Common myeloid progenitor, CD34-positive (primary cell): ENCODE results near the gene CHD5.

Experiments used
- CTCF ChIA-PET: fragments of 350-600 bp; sonication (Branson Sonifier 250); formaldehyde crosslinking; loops from one replicate; lab custom pipeline; 2021; ENCODE audit warnings: antibody characterized with exemption; lab: Charles Lee
- POLR2A ChIA-PET: fragments of 350-600 bp; sonication (Branson Sonifier 250); formaldehyde crosslinking; loops from one replicate; lab custom pipeline; 2021; ENCODE audit warnings: antibody characterized with exemption; lab: Charles Lee
- DNase-seq, 3 donors: peaks; one replicate each; pipeline versions ENCODE4 v3.0.0 to v3.0.0-alpha.2; 2013
- H3K27ac ChIP-seq, 2 experiments: 1 replicate in 1 of 2; 2 replicates in 1 of 2; pipeline ENCODE4 v1.7.0; 2013; ENCODE audit warnings: inconsistent platforms in 2 of 2, low read length in 2 of 2, mild to moderate bottlenecking in 2 of 2, low read depth in 1 of 2, moderate library complexity in 1 of 2; ENCODE audit not compliant: severe bottlenecking in 2 of 2, insufficient read depth in 1 of 2, poor library complexity in 1 of 2
- H3K27me3 ChIP-seq, 5 experiments: replicated peaks in 2 of 5; 1 replicate in 3 of 5; 2 replicates in 2 of 5; pipeline versions ENCODE4 v1.6.1 to v1.7.0; 2013; ENCODE audit warnings: low read length in 4 of 5, mild to moderate bottlenecking in 2 of 5, moderate library complexity in 2 of 5, inconsistent platforms in 1 of 5; ENCODE audit not compliant: insufficient read depth in 5 of 5, control insufficient read depth in 4 of 5
- H3K36me3 ChIP-seq, 4 experiments: 1 replicate in 2 of 4; 2 replicates in 2 of 4; pipeline versions ENCODE4 v1.6.1 to v1.7.0; 2013; ENCODE audit warnings: low read length in 3 of 4, control low read depth in 1 of 4, mild to moderate bottlenecking in 1 of 4; ENCODE audit not compliant: control insufficient read depth in 4 of 4, insufficient read depth in 4 of 4
- H3K4me1 ChIP-seq, 4 experiments: 1 replicate in 3 of 4; 2 replicates in 1 of 4; pipeline versions ENCODE4 v1.6.1 to v1.7.1; 2013; ENCODE audit warnings: low read length in 3 of 4, mild to moderate bottlenecking in 3 of 4, control low read depth in 1 of 4, inconsistent platforms in 1 of 4, moderate library complexity in 1 of 4; ENCODE audit not compliant: control insufficient read depth in 4 of 4, insufficient read depth in 4 of 4; ENCODE audit errors: control extremely low read depth in 1 of 4
- H3K4me3 ChIP-seq, 7 experiments: 1 replicate in 4 of 7; 2 replicates in 3 of 7; pipeline versions ENCODE4 v1.5.1 to v1.7.0; 2013; ENCODE audit warnings: mild to moderate bottlenecking in 7 of 7, low read length in 6 of 7, moderate library complexity in 6 of 7, inconsistent platforms in 2 of 7, low read depth in 2 of 7, control low read depth in 1 of 7; ENCODE audit not compliant: insufficient read depth in 4 of 7, control insufficient read depth in 1 of 7; ENCODE audit errors: extremely low read depth in 1 of 7
- H3K9me3 ChIP-seq, 5 experiments: 1 replicate in 4 of 5; 2 replicates in 1 of 5; pipeline versions ENCODE4 v1.6.1 to v1.7.1; 2013; ENCODE audit warnings: low read length in 4 of 5, mild to moderate bottlenecking in 2 of 5, inconsistent platforms in 1 of 5, low read depth in 1 of 5, moderate library complexity in 1 of 5; ENCODE audit not compliant: control insufficient read depth in 4 of 5, insufficient read depth in 2 of 5; ENCODE audit errors: control extremely low read depth in 1 of 5
- WGBS: methylation state at CpG from one replicate; pipeline ENCODE4 v1.1.5; 2013; ENCODE audit not compliant: insufficient coverage; 5-methylcytosine and 5-hydroxymethylcytosine counted together

Gene CHD5

GRCh38 chr1:6103854-6104530 lies 76.1 kb downstream of the CHD5 start:
- ChIA-PET CTCF (interaction anchor here (1.7 kb wide), 1 partner anchor 80 kb away, joined by 3 read pairs; no protein-coding TSS in a partner anchor), POLR2A (no interaction called here)
- Histone ChIP-seq H3K4me3 (no peak overlapping the region), H3K27me3 (peaks cover 0 to 7% (median 3%) of the 10 kb centered on the region in 5 experiments), H3K27ac (no peak overlapping the region), H3K9me3 (no peaks in the 10 kb centered on the region), H3K36me3 (peaks cover 0 to 8% (median 3%) of the 10 kb centered on the region in 4 experiments), H3K4me1 (peaks cover 0 to 12% (median 4%) of the 10 kb centered on the region in 4 experiments)
- 85% methylated on average over 11 of the region's 13 CpGs for WGBS
- no peak for DNase-seq

DNA sequence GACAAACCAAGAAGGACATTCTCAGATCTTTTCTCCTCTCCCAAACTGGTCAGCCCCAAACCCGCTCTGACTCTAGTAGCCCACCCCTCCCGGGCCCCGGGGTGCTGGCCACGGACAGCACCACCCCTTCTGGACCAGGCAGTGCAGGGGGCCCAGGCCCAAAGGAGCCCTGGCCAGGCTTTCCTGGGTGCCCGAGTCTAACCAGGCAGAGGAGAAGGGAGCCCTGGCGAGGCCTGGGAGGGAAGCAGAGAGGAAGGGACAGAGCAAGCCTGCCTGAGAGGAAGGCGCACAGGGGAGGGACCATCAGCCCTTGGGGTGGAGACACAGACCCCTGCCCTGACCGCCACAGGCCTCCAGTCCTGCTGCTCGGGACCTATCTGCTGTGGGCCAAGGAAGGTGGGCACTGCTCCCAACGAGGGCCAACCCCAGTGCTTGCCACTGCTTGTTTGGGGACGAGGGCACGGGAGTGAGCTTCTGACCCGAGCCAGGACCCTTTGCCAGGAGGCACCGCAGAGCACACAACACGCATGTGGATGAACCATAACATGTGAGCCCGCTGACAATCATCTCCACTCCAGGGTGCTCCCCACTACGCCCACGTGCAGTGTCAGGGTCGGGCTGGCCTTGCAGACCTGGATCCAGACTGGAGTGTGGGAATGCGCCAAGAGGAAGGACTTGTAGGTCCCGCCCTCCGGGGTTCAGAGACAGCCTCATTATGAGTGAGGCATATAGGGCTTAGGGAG lies 76.8 kb downstream of the CHD5 start:
- H3K27me3 ChIP-seq = peaks cover 0 to 7% (median 3%) of the 10 kb centered on the region in 5 experiments
- no peaks in the 10 kb centered on the region for H3K9me3 ChIP-seq
- H3K36me3 ChIP-seq = peaks cover 0 to 14% (median 9%) of the 10 kb centered on the region in 4 experiments
- no peak overlapping the region for H3K27ac ChIP-seq
- WGBS = 84% methylated on average over 19 of the region's 22 CpGs
- H3K4me1 ChIP-seq = peaks cover 0 to 12% (median 4%) of the 10 kb centered on the region in 4 experiments
- no peak for DNase-seq
- ChIA-PET POLR2A (no interaction called here), CTCF (interaction anchor here (1.7 kb wide), 1 partner anchor 81 kb away, joined by 3 read pairs; no protein-coding TSS in a partner anchor)
- no peak overlapping the region for H3K4me3 ChIP-seq

DNA sequence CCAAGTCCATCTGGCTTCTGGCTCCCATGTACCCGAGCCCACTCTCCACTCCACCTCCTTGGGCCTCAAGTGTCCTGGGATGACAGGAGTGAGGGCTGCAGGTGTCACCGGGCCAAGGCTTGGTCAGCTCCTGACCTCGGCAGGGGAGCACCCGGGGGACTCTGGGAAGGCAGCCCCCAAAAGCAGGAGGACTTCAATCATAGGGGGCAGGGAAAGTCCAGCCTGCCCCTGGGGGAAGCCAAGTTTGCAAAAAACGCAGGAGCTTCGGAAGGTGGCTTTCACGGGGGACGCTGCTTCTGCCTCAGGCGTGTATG lies 77.6 kb downstream of the CHD5 start:
- WGBS = 81% methylated on average over 8 of the region's 9 CpGs
- ChIA-PET POLR2A (no interaction called here), CTCF (no interaction called here)
- Histone ChIP-seq H3K27ac (no peak overlapping the region), H3K27me3 (peaks cover 0 to 7% (median 3%) of the 10 kb centered on the region in 5 experiments), H3K9me3 (no peaks in the 10 kb centered on the region), H3K36me3 (peaks cover 0 to 22% (median 14%) of the 10 kb centered on the region in 4 experiments), H3K4me3 (no peak overlapping the region), H3K4me1 (peaks cover 0 to 12% (median 4%) of the 10 kb centered on the region in 4 experiments)
- no peak for DNase-seq

GRCh38 chr1:6101826-6102531 lies 78.1 kb downstream of the CHD5 start:
- 49% methylated on average over 12 of the region's 25 CpGs for WGBS
- Histone ChIP-seq H3K27me3 (peaks cover 0 to 7% (median 3%) of the 10 kb centered on the region in 5 experiments), H3K9me3 (no peaks in the 10 kb centered on the region), H3K27ac (no peak overlapping the region), H3K4me1 (peaks cover 0 to 12% (median 4%) of the 10 kb centered on the region in 4 experiments), H3K4me3 (no peak overlapping the region), H3K36me3 (peaks cover 0 to 27% (median 17%) of the 10 kb centered on the region in 4 experiments)
- peak in 2 of 3 donors; percentile 46 to 51 for DNase-seq
- POLR2A ChIA-PET = no interaction called here
- CTCF ChIA-PET = interaction anchor here (0.5 kb wide), 1 partner anchor 86 kb away, joined by 3 read pairs; no protein-coding TSS in a partner anchor

GRCh38 chr1:6100861-6101783 lies 79.0 kb downstream of the CHD5 start:
- H3K9me3 ChIP-seq = no peaks in the 10 kb centered on the region
- no peak overlapping the region for H3K27ac ChIP-seq
- no peak overlapping the region for H3K4me3 ChIP-seq
- H3K27me3 ChIP-seq = peaks cover 0 to 7% (median 3%) of the 10 kb centered on the region in 5 experiments
- H3K36me3 ChIP-seq = peaks cover 0 to 36% (median 22%) of the 10 kb centered on the region in 4 experiments
- CTCF ChIA-PET = interaction anchor here (0.5 kb wide), 1 partner anchor 87 kb away, joined by 3 read pairs; no protein-coding TSS in a partner anchor
- DNase-seq = no peak
- peaks cover 0 to 12% (median 4%) of the 10 kb centered on the region in 4 experiments for H3K4me1 ChIP-seq
- WGBS = 54% methylated on average over 14 of the region's 23 CpGs
- POLR2A ChIA-PET = interaction anchor here (1.0 kb wide), 1 partner anchor 10 kb away, joined by 3 read pairs; no protein-coding TSS in a partner anchor
